AG04449 (cell line): Measurements from ENCODE around the gene TIPARP.
"Not testable (repeated sequence)": the region's sequence is repeated elsewhere in the genome, so short reads cannot be mapped to it uniquely, and the experiment has no call there.

Experiments
- CTCF ChIA-PET: fragments of 350-600 bp; formaldehyde crosslinking; extraction: SDS; loops from one replicate; lab custom pipeline; 2021; ENCODE audit warnings: antibody characterized with exemption; lab: Yijun Ruan, JAX
- POLR2A ChIA-PET: fragments of 400-600, 350-600 bp; formaldehyde crosslinking; extraction: SDS; loops from one replicate; lab custom pipeline; 2020; ENCODE audit warnings: antibody characterized with exemption, inconsistent platforms; lab: Yijun Ruan, JAX
- DNase-seq: peaks from one replicate; pipeline ENCODE4 v3.0.0-alpha.2; 2010; ENCODE audit warnings: low read depth, low spot score
- H3K4me3 ChIP-seq: 2 replicates; pipeline ENCODE4 v1.5.1; 2011; ENCODE audit warnings: low read depth, mild to moderate bottlenecking, control low read depth, low read length
- TF ChIP-seq, protein P1 (sequence below): IDR thresholded peaks from one replicate; pipeline ENCODE4 v1.5.1; 2011; ENCODE audit warnings: mild to moderate bottlenecking, moderate library complexity, low read length, control low read depth, inconsistent platforms; ENCODE audit not compliant: insufficient read depth; ENCODE audit errors: missing control alignments

Gene TIPARP

DNA sequence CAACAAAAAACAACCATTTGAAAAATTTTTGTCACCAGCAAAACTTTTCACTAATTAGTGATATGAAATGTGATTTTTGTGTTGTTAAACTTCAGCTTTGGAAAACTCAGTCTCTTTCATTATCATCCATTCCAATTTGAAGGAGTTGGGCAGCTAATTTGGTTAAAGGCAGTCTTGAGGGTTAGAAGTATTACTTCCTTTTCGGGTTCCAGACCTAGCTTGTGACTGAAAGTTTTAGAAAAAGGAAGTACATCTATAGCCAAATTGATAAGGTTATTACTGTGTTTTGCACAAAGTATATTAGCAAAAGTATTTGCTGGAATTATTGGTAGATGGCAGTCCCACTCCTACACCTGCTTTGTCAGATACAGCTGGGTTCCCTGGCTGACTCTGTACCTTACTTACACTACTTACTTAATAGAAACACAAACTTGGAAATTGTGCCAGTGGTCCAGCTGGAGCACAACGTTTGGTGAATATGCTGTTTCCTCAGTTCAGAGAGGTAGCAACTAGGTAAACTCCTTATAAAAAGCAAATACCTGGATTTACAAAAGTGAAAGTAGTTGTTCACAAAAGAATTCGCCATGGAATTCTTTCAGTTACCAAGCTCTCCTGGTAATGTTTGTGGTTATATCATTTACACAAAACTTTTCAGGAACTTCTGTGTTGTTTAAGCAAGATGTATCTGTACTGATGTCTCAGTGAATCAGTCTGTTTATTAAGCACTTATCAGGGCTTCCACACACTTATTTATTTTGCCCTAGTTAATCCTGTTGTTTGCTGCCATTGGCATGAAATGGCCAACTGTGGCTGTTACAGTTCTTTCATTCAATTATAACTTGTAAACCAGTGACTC, 31.6 kb downstream of the TIPARP start:
- no peak for DNase-seq
- CTCF ChIA-PET: interaction anchor here (0.6 to 1.5 kb wide), 2 partner anchors 12 to 433 kb away, joined by 3 to 5 read pairs; no protein-coding TSS in a partner anchor
- POLR2A ChIA-PET: no interaction called here
- TF ChIP-seq, protein P1, sequence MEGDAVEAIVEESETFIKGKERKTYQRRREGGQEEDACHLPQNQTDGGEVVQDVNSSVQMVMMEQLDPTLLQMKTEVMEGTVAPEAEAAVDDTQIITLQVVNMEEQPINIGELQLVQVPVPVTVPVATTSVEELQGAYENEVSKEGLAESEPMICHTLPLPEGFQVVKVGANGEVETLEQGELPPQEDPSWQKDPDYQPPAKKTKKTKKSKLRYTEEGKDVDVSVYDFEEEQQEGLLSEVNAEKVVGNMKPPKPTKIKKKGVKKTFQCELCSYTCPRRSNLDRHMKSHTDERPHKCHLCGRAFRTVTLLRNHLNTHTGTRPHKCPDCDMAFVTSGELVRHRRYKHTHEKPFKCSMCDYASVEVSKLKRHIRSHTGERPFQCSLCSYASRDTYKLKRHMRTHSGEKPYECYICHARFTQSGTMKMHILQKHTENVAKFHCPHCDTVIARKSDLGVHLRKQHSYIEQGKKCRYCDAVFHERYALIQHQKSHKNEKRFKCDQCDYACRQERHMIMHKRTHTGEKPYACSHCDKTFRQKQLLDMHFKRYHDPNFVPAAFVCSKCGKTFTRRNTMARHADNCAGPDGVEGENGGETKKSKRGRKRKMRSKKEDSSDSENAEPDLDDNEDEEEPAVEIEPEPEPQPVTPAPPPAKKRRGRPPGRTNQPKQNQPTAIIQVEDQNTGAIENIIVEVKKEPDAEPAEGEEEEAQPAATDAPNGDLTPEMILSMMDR: no peak
- H3K4me3 ChIP-seq: no peak overlapping the region

DNA sequence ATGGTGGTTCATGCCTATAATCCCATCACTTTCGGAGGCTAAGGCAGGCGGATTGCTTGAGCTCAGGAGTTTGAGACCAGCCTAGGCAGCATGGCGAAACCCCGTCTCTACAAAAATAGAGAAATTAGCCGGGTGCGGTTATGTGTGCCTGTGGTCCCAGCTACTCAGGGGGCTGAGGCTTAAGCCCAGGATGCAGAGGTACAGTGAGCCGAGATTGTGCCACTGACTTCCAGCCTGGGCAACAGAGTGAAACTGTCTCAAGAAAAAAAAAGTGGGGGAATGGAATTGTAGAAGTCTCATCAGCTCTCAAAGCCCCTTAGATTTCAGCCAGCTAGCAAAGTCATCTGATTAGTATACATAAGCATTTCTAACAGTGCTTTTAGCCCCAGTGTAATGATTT, 33.2 kb downstream of the TIPARP start:
- DNase-seq: no peak
- ChIA-PET POLR2A (interaction anchor here (0.6 kb wide), 1 partner anchor 172 kb away, joined by 4 read pairs; no protein-coding TSS in a partner anchor), CTCF (no interaction called here)
- H3K4me3 ChIP-seq: no peak overlapping the region
- TF ChIP-seq, protein P1: no peak

DNA sequence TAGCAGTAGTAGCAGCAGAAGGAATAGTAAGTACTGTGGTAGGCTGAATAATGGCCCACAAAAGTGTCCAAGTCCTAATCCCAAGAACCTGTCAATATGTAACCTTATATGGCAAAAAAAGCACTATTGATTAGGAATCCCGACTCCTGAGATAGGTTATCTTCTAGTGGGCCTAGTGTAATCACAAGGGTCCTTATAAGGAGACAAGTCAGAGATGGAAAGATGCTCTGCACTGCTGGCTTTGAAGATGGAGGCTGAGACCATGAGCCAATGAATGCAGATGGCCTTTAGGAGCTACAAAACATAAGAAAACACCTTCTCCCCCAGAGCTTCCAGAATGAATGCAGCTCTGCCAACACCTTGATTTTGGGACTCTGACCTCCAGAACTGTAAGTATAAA, 36.0 kb downstream of the TIPARP start:
- DNase-seq: no peak
- H3K4me3 ChIP-seq: no peak overlapping the region
- ChIA-PET POLR2A (no interaction called here), CTCF (interaction anchor here (1.5 kb wide), 1 partner anchor 427 kb away, joined by 3 read pairs; no protein-coding TSS in a partner anchor)
- TF ChIP-seq, protein P1: no peak

DNA sequence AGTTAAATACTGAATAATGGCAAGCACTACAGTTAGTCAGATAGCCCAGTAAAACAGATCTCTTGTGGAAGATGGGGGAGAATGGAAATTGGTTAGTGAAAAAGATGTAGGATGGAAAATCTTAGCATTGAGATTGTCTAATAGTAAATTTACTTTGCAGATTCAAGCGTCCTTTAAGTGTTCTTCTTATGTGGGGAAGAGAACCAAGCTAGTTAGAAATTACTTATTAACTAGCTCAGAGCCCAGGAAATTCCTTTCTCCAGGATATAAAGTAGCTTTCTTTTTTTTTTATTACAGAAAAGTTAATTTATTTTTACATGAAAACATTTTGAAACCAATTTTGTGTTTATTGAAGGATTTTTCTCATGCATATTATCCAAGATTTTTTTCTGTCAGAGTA, 36.7 kb downstream of the TIPARP start:
- TF ChIP-seq, protein P1: no peak
- DNase-seq: no peak
- POLR2A ChIA-PET: no interaction called here
- H3K4me3 ChIP-seq: no peak overlapping the region
- CTCF ChIA-PET: no interaction called here

DNA sequence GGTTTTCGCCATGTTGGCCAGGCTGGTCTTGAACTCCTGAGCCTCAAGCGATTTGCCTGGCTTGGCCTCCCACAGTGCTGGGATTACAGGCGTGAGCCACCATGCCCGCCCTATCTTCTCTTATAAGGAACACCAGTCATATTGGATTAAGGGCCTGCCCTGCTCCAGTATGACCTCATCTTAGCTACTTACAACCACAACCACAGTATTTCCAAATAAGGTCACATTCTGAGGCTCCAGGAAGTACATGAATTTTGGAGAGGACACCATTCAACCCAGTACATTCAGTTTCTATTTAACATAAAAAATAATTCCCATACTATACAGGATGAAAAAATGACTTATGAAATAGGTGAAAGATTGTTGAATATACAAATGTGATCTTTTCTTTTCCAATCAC, 37.6 kb downstream of the TIPARP start:
- POLR2A ChIA-PET, CTCF ChIA-PET, DNase-seq: not testable (repeated sequence)

DNA sequence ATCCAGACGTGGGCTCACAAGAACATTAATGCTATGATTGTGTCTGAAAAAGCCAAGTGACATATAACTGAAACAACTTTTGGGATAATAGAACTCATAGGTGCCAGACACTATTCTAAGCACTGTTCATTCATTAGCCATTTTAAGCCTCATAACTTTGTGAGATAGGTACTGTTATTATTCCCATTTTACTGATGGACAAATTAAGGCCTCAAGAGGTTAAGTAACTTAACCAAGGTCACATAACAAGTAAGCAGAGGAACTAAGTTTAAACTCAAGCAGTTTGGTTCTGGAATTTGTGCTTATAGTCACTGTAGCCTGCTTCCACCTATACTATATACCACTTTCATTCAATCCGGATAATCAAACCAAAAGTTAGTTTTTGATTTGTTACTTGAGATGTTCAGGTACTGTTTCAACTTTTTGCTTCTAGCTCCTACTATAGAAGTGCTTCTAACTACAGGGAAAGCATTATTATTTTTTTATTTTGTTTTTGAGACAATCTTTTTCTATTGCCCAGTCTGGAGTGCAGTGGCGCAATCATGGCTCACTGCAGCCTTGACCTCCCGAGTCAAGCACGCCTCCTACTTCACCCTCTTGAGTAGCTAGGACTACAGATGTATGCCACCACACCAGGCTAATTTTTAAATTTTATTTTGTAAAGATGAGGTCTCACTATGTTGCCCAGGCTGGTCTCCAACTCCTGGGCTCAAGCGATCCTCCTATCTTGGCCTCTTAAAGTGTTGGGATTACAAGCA, 41.9 kb downstream of the TIPARP start:
- no peak for DNase-seq
- CTCF ChIA-PET: interaction anchor here (1.2 kb wide), 1 partner anchor 418 kb away, joined by 3 read pairs; no protein-coding TSS in a partner anchor
- H3K4me3 ChIP-seq: no peak overlapping the region
- POLR2A ChIA-PET: no interaction called here
- TF ChIP-seq, protein P1: no peak

More for the DNA sequence above, 37.6 kb downstream of the TIPARP start:
- H3K4me3 ChIP-seq: not testable (repeated sequence)
